ENCODE data around the gene BMP5. TPM values are rescaled to one million over a fixed set of nuclear protein-coding genes. Genes with fewer than 3 reads are reported as not detected.
A peak's percentile ranks its signal among the peaks of the same experiment; 100 is the strongest.

Gene BMP5
- total RNA-seq, 1 donor from 2014 or later: 0.83 TPM

DNA sequence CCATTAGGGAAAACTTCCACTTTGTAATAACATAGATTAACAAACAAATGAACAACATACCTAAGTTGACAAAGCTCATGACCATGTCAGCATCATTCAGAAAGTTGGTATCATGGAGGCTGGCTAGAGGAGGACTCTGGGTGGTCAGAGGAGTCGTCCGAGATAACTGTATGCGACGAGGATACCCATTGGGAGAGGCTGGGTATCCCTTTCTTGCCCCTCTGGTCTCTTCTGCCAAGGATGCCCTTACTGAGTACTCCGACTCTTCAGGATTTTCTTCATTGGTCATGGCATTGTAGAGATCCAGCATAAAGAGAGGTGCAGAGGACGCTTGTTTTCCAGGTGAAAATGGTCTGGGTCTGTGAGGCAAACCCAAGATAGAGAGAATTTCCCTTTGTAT lies 1.1 kb downstream of the BMP5 start:
- no peak for ATAC-seq
- DNase-seq (ENCODE audit: low spot score): no peak

DNA sequence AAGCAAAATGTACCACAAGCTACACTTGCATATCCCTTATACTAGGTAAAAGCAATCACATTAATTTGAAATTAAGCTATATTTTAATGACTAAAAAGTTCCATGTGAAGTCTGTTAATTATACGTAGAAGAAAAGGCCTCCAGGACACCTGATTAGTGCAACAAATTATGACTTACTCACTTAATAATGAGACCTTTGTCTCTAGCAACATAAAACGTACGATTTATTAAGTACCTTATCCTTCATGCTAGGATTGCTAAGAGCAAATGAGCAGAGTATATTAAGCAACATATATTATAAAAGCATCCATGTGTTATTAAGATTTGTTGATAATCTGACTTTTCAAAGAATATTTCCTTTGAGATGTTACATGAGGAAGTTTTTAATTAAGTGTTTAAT lies 2.5 kb downstream of the BMP5 start:
- DNase-seq (ENCODE audit: low spot score) (no peak), ATAC-seq (no peak)

DNA sequence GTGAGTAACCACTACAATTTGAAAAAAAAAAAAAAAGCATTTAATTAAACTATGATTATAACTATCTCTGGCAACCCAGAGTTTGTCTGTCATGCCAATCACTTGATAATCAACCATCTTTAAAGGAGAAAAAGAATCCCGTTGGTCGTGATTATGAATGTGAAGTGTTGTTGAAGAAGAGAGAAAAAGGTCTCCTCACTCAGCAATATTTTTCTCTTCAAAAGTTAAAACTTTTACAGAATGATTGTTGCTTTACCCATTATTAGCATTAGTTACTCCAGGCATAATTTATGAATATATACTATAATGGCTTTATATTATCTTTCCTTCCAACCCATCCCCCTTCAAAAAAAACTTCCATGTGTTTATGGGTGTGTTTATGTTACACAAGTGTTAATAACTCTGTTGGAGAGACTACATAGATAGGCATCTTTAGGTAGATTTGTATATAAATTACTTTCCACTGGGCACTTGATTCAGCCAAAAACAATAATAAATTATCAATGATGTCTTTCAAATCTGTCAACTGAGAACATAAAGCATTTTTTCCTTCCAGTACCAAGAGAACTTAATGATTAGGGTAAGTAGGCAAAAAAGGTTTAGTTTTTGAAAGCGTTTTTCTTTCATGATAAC lies 5.1 kb downstream of the BMP5 start:
- ATAC-seq (no peak), DNase-seq (ENCODE audit: low spot score) (no peak)

DNA sequence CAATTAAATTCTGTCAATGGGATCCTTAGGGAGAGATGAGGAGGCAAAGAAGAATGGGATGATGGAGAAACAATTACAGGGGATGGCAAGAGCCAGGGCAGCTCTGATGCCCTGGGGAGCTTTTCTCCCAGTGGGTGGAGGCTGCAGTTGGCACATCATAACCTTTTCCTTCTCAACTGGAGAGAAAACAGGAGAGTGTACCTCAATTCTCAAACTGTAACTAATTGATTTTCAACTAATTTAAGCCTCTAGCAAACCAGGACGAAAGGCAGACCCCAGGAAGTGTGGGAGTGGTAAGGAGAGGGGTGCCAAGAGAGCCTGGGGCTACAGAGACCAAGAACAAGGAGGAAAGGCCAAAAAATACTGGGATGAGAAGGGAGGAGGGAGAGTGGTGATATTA lies 5.7 kb downstream of the BMP5 start:
- no peak for ATAC-seq
- DNase-seq (ENCODE audit: low spot score): no peak

DNA sequence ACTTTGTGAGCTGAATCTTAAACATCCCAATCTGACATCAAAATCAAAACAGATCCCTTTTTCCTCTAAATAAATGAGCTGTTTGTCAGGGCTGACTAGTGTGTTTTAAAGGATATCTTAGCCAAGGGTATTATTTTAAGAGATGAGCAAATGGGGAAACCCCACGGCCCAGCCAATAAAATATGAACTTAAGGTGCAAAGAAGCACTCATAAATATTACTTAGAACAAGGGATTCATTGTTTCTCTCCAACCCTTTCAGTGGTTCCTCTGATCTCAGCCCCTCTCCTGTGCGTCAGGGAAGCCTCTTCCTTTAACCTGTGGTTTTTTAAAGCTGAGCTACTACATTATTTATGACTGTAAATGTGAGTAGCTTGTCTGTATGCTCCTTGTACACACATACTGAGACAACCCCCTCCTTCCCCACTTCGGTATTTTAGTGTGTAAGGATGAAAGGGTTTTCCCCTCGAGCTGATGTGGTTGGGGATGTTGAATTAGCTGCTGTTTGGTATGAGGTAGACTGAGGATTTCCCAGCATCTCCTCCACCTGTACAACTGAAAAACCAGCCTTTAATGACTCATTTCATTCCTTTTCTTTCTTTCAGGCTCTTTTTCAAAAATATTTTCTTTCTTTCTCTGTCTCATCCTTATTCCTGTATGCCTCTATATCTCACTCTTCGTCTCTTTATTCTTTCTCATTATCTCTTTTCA lies 6.5 kb downstream of the BMP5 start:
- DNase-seq (ENCODE audit: low spot score) (no peak), ATAC-seq (no peak)

DNA sequence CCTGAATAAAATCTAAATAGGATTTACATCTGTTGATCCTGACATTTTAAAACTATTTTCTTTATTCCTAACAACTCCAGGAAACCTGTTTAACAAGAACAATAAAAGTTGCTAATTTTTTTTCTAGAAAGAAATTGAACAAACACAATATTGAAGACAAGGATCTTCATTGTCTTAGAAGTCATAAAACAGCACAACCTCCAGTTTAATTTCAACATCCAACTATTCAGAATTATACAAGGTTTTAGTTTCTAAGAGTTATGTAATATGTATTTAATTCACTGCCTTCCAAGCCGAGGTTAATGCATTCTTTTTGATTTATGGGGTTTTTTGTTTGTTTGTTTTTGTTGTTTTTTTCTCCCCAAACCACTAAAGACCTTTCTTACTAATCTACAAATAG lies 7.2 kb downstream of the BMP5 start:
- DNase-seq (ENCODE audit: low spot score) (no peak), ATAC-seq (no peak)

DNA sequence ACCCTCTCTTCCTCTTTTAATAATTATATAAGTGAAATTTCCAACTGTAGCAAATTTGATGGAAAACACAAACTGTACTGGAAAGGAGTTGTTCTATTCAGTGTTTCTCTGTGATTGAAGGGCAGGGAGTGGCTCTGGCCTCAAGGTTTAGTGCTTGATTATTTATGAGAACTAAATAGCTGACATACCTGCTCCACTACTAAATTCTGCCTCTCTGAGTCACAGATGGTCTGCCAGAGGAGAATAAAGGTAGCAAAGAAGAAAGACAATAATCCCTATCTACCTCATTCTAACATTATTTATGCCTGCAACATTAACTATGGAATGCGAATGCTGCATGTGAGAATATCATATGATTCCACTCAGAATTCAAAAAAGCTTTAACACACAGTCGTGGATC lies 9.3 kb downstream of the BMP5 start:
- DNase-seq (ENCODE audit: low spot score) (no peak), ATAC-seq (no peak)

DNA sequence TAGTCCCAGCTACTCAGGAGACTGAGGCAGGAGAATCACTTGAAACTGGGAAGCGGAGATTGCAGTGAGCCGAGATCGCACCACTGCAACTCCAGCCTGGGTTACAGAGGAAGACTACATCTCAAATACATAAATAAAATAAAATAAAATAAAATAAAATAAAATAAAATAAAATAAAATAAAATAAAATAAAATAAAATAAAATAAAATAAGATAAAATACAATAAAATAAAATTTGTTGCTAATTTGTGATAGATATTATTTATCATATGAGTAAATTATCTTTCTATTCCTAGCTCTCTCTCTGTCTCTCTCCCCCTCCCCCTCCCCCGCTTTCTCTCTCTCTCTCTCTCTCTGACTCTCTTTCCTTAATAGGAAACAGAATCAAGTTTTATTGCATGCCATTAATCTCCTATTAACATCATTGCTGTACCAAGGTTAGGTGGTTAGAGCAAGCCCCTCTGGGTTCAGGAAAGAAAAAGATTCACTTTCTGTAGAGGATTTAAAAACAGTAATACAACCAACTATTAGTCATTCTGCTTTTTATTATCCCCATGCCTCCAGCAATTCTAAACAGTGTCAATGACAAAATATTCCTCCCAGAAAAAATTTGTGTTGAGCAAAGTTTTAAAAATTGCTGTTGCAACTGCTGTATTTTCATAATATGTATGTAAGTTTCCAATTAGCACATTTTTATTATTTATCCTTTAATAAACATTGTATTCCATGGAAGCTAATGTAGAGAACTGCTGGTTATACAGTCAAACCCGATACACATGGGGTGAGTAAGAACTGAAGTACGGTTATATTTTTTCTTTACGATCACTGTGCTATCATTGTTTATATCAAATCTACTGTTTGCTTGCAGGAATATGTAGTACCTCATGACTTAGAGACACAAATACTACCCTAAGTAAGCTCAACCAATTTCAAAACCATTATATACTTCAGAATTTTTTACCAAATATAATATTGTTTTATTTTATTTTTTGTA lies 22.1 kb downstream of the BMP5 start:
- DNase-seq (ENCODE audit: low spot score): no peak
- ATAC-seq: no peak

DNA sequence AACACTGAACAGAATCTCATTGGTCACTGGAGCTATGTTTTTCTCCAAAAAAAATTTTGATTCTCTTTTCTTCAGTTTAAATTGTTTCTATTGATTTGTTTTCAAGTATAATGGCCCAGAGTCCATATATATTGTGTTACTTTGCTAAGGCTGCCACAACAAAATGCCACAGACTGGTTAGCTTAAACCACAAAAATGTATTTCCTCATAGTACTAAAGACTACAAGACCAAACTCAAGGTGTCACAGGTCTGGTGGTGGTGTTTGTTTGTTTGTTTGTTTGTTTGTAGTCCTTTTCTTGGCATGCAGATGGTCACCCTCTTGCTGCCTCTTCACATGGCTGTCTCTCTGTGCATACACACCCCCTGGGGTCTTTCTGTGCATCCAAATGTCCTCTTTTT lies 34.0 kb downstream of the BMP5 start:
- no peak for ATAC-seq
- no peak for DNase-seq (ENCODE audit: low spot score)

DNA sequence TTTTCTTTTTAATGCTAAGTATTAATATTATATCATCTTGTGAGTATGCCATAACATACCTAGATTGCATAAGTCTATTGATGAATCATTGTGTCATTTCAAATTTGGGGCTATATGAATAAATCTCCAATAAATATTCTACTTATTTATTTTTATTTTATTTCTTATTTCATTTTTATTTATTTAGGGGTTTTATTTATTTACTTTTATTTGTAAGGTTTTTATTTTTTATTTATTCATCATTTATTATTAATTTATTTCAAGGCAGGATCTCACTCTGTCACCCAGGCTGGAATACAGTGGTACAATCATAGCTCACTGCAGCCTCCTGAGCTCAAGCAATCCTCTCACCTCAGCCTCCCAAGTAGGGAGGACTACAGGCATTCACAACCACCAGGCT lies 36.3 kb downstream of the BMP5 start:
- no peak for ATAC-seq
- no peak for DNase-seq (ENCODE audit: low spot score)

DNA sequence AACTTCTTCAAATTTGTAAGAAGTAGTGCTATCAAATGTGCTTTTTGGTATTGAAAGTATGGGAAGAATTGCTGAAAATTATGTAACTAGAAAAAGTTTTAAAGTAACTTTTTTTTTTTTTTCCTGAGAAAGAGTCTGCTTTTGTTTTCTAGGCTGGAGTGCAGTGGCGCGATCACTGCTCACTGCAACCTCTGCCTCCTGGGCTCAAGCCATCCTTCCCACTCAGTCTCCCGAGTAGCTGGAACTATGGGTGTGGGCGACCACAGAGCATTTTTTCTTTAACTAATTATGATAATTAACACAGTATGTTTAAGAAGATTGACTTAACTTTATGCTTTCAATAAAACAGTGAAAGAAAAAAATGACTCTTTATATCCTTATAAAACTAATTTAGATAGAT lies 38.4 kb downstream of the BMP5 start:
- no peak for DNase-seq (ENCODE audit: low spot score)
- no peak for ATAC-seq

DNA sequence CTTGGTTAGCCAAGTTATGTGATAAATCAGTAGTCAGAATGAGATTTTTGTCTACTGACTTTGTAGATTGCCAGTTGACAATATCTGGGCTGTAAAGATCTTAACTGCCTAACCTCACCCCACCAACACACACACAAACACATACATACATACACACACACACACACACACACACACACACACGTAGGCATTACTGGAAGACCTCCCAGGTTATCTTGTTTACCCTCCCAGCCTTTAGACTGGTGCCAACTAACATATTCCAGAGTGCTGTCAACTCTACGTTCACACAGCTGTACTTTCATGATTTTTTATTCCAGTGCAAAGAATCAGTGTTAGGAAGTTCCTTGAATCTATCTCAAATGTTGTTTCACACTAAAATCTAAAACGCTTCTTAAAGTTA lies 38.9 kb downstream of the BMP5 start:
- no peak for DNase-seq (ENCODE audit: low spot score)
- peak; percentile 34 for ATAC-seq

DNA sequence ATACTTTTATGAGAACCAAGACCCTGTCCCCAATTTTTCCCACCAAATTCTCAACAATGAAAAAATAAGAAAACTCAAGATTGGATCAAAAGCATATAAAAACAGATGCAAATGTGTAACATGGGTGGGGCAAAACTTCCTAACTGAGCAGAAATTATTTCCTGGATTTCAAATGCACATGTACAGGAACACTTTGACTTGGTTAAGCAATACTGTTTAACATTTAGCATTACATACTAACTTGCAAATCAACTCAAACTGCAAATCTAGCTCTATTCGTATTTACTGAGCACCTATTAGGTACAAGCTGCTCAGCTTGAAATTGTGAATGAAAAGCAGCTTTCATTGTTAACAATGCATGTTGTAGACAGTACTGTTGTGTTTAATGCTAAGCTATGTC lies 40.2 kb downstream of the BMP5 start:
- no peak for ATAC-seq
- no peak for DNase-seq (ENCODE audit: low spot score)

DNA sequence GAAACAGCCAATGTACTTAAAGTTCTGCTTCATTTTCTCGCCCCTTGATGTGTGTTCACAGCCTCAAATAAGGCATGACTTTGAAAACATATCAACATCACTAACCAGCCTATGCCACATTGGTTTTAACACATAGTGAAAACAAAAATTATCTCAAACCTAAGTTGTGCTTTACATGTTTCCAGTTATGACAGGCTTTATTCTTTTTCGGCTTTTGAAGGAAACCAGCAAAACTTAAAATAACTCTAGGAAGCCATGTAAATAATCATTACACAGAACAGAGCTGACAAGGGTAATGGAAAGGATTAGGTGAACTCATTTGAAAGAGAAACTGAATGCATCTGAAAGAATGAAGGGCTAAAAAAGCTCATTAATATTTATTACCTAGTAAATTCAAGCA lies 42.1 kb downstream of the BMP5 start:
- ATAC-seq: no peak

DNA sequence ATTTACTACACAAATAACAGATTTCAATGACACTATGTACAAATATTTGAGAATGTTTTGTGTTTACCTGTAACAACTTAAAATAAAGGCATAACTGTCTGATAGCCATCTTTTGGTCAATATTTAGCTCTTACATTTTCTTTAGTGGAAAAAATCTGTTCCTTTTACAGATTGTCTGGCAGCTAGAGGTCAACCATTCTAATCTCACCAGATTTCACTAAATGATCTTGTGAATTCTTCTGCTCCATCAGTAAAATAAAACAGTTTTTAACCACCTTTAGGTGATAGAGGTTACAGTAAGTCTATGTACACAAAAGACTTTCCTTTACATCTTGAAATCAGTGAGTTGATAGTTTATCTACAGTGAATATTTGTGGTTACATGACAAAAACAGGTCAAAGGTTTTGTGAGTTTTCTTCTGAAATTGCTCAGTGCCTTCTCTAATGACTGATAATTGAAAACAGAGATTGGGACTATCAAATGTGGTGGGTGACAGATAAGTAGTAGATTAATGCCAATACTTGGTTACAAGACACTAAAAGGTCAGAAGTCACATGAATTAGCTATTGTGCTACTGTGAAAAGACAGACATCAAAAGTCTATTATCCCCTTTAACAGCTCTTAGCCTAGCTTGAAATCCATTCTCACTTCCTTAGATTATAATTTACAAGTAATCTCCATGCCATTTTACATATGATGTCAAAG lies 47.4 kb downstream of the BMP5 start:
- DNase-seq (ENCODE audit: low spot score) (no peak), ATAC-seq (no peak)

More for the DNA sequence above, 42.1 kb downstream of the BMP5 start:
- no peak for DNase-seq (ENCODE audit: low spot score)

DNA sequence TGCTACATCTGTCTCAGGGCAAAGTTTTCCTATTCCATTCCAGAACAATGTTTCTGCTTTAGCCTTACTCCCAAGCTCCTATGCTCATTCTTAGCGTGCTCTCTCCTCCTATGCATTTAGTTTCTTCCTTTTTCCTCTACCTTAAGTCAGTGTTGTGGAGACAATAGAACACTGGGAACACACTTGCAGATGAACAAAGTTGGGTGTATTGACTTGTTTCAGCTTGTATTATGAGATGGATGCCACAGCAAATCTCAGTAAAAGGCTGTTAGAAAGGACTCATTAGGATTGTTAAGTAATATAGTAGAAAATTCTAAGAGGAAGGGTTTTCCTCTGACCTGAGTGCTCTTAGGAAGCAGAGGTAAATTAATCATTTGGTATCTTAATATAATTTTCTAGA lies 48.4 kb downstream of the BMP5 start:
- ATAC-seq: no peak
- DNase-seq (ENCODE audit: low spot score): no peak

DNA sequence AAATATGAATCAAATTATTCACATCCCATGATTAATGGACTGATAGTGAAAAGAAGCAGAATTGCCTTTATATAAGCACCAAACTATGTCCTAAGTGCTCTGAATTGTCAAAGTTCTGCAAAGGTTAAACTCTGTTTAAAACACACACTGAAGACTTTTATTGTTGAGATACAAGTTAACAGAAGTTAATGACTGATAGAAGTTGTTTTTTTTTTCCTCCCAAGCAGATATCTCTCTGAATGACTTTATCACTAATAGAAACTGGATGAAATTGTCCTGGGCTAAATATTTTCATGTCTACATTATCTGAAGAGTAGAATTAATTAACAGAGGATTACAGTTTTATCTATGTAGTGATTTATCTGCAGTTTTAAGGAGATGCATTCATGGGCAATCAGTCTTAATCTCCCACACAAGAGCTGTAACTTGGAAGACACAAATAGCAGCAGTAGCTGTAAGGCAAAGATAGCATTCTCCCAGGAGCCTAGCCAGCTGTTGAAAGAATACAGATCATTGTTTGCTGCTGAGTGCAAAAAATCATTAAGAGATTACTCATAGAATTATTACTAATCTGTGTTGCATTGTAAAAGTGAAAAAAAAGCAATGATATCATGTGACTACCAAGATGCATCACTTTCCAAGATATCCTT lies 49.9 kb downstream of the BMP5 start:
- no peak for DNase-seq (ENCODE audit: low spot score)
- no peak for ATAC-seq

DNA sequence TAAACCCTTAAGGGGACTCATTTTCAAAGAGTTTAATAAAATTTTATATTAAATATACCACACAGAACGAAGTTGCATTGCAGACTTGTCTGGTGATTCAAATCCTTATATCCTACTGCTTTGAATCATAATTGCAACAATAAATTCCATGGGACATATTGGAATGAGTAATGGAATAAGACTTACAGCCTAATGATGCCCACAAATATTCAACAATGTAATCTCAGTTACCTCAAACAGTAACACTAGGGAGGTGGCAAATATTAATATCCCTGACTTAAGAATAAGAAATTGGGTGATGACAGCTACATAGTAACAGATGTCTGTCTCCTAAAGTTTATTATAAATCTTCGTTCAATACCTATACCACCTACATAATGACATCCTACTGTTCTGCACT lies 52.6 kb downstream of the BMP5 start:
- ATAC-seq (no peak), DNase-seq (ENCODE audit: low spot score) (no peak)

DNA sequence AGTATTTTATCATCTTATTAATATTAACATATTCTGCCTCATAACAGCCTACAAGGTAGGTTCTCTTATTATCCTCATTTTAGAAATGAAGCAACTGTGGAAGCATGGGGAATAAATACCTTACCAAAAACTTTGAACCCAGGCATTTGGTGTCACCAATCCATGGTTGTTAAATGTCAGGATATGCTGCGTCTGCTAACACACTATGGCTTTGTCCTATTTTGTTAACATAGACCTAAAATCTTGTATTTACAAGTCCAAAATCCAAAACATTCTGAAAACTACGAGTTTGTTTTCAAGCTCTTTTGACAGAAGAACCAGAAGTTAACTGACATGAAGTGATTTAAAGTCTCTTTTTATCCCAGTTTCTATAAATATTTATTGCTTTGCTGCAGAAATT lies 53.4 kb downstream of the BMP5 start:
- ATAC-seq (no peak), DNase-seq (ENCODE audit: low spot score) (no peak)

DNA sequence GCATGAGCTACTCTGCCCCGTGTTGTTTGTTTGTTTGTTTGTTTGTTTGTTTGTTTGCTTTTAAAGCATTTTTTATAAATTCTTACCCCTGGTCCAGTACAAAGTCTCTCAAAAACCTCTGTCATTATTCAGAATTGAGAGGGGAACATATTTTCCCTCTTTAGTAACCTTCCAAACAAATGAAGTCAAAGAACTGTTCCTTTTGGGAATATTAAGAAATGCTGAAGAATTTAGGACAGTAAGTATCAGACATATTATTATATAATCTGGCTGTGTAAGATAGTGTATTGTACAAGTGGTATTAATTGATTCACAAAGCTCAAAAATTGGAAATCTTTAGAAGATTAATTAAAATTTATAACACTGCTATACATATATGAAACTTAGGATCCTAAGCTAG lies 54.7 kb downstream of the BMP5 start:
- ATAC-seq (no peak), DNase-seq (ENCODE audit: low spot score) (no peak)

DNA sequence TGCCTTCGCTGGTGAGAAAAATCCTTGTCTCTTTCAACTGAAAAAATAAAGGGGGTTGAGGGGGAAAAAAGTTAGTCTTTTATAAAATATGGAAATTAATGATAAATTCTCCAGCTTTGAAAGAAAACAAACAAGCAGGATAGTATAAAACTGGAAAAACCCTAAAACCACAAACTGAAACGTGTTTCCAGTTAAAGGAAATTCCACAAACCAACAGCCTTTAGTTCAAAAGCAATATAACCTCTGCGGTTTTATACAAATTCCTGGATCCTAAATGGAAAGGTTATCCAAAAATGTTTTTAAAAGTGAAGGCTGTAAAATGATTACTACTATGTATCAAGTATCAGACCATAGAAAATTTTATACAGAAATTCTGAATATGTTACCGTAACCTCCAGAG lies 55.6 kb downstream of the BMP5 start:
- ATAC-seq (no peak), DNase-seq (ENCODE audit: low spot score) (no peak)
